Testis (tissue), 2 donors: ENCODE results near the gene RACK1.

Experiments used
- POLR2A ChIP-seq: fragments of 450-650 bp; IDR thresholded peaks from one replicate; pipeline ENCODE4 v1.6.1; 2017; ENCODE audit warnings: antibody characterized with exemption, mild to moderate bottlenecking, moderate library complexity
- TF ChIP-seq, protein P1 (sequence below), 3 experiments: fragments of 450-650 bp in 2 of 3; fragments of 200-600 bp in 1 of 3; sonication (generic) in 1 of 3; IDR thresholded peaks; one replicate each; pipeline ENCODE4 v1.5.1; 2016 to 2019; ENCODE audit warnings: antibody characterized with exemption in 3 of 3, mild to moderate bottlenecking in 2 of 3, moderate library complexity in 1 of 3

GRCh38 chr5:181195249-181195761, 48.4 kb downstream of the RACK1 start:
- no peak for TF ChIP-seq POLR2A
- TF ChIP-seq, protein P1, sequence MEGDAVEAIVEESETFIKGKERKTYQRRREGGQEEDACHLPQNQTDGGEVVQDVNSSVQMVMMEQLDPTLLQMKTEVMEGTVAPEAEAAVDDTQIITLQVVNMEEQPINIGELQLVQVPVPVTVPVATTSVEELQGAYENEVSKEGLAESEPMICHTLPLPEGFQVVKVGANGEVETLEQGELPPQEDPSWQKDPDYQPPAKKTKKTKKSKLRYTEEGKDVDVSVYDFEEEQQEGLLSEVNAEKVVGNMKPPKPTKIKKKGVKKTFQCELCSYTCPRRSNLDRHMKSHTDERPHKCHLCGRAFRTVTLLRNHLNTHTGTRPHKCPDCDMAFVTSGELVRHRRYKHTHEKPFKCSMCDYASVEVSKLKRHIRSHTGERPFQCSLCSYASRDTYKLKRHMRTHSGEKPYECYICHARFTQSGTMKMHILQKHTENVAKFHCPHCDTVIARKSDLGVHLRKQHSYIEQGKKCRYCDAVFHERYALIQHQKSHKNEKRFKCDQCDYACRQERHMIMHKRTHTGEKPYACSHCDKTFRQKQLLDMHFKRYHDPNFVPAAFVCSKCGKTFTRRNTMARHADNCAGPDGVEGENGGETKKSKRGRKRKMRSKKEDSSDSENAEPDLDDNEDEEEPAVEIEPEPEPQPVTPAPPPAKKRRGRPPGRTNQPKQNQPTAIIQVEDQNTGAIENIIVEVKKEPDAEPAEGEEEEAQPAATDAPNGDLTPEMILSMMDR (IDR thresholded peaks at IDR 0.05): no peak
